D721Med (cell line): ENCODE results near the gene GPBP1.
"Not testable (repeated sequence)": the region's sequence is repeated elsewhere in the genome, so short reads cannot be mapped to it uniquely, and the experiment has no call there.

Experiments used
- DNase-seq: peaks from one replicate; pipeline ENCODE4 v3.0.0; 2011; ENCODE audit warnings: low spot score; ENCODE audit not compliant: insufficient read length
- FAIRE-seq: peaks from 2 replicates; lab custom pipeline; 2011; peaks lifted over from hg19 to GRCh38; lab: Jason Lieb, UNC
- CTCF ChIP-seq: IDR thresholded peaks from 2 replicates; pipeline ENCODE4 v1.5.1; 2012; ENCODE audit warnings: mild to moderate bottlenecking, control low read depth; ENCODE audit not compliant: insufficient read depth; ENCODE audit errors: missing control alignments

Gene GPBP1

DNA sequence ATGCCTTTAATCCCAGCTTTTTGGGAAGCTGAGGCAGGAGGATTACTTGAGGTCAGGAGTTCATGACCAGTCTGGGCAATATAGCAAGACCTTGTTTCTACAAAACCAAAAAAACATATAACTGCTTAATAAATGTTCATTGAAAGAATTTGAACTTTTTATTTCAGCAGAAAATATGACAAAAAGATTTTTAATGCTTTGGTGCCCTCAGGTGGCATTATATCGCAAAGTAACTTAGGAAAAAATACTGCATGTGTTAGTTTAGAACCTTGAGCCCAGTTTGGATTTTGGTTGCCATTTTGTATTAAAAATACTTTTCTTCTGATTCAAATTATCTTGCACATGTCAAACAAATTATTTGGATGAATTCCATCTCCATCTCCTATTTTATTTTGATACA lies 103.2 kb downstream of the GPBP1 start:
- FAIRE-seq (peak; percentile 25), DNase-seq (no peak)
- peak; percentile 61 for TF ChIP-seq CTCF

GRCh38 chr5:57280853-57281252 lies 107.0 kb downstream of the GPBP1 start:
- FAIRE-seq (no peak), DNase-seq (no peak)
- TF ChIP-seq CTCF: no peak

GRCh38 chr5:57285084-57285483 lies 111.2 kb downstream of the GPBP1 start:
- FAIRE-seq, DNase-seq: not testable (repeated sequence)

DNA sequence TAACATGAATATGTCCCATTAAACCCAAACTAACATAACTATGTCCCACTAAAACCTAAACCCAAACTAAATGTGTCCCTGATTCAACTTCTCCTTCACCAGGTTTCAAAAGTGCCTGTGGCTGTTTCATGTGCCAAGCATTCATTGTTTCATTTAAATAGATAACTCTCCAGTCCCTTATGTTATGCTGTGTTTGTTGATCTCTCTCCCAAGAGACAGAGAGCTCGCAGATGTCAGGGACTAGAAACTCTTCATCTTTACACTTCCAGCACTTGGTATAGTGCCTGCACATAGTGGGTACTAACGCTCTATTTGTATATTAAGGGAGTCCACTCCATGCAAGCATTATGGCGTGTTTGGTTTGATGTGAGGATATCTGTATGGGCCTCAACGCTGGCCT lies 118.0 kb downstream of the GPBP1 start:
- no peak for DNase-seq
- no peak for TF ChIP-seq CTCF
- no peak for FAIRE-seq

- no peak for TF ChIP-seq CTCF
- no peak for FAIRE-seq
- no peak for DNase-seq
These were observed 118.5 kb downstream of the GPBP1 start for GRCh38 chr5:57292336-57292735.

DNA sequence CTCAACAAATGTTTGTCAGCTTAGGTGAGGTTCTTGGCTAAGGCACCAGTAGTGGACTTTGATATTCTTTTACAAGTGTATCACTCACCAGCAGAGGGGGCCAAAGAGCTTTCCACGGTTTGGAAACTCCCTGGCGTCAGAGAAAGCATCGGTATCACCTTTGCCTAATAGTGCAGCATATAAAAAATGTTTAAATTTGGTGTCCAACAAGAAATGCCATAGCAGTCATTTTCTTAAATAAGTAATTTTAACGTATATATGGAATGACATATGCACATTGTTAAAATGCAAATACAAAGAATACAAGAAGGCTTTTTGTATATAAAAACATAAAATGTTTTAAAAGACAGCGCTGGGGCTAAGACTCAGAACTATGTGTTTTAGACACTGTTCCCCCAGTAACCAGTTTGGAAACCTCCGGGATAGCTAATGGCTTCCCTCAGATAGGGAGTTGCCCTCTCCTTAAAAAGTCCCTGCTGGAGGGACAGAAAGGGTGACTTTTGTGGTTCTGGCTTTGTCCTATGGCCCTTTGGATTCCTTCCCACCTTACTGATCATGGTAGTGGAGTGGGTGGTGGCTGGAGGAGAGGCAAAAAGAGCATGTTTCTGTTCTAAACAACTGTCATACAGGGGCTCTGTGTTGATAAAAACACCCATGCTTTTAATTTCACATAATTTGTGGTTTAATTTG lies 124.6 kb downstream of the GPBP1 start:
- FAIRE-seq (no peak), DNase-seq (no peak)
- peak; percentile 83 for TF ChIP-seq CTCF

DNA sequence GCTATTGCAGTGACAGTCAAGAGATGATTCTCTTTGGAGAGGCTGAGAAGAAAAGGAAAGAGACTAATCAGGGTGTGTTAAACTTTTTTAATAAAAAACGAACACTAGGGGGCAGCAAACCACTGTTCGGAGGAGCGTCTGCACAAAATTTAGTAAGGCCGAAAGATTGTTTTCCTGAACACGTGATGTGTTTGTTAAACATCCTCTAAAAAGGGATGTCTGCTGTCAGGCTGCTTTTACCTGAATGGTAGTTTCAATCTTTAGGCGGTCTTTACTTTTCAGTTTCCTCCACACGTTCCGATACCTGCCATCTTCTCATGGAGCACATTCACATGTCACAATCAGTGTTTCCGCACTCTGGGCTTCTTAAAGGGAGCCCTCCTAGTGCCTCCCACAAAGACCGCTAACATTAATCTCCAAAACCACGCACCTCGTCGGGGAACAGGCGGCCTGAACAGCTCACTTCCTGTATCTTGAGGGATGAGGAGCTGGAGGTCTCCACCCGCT lies 125.2 kb downstream of the GPBP1 start:
- TF ChIP-seq CTCF: peak; percentile 56
- DNase-seq (no peak), FAIRE-seq (peak; percentile 58)
